ENCODE measurements around the gene ACTR5.
A peak's percentile ranks its signal among the peaks of the same experiment; 100 is the strongest.

The ACTR5 gene

DNA sequence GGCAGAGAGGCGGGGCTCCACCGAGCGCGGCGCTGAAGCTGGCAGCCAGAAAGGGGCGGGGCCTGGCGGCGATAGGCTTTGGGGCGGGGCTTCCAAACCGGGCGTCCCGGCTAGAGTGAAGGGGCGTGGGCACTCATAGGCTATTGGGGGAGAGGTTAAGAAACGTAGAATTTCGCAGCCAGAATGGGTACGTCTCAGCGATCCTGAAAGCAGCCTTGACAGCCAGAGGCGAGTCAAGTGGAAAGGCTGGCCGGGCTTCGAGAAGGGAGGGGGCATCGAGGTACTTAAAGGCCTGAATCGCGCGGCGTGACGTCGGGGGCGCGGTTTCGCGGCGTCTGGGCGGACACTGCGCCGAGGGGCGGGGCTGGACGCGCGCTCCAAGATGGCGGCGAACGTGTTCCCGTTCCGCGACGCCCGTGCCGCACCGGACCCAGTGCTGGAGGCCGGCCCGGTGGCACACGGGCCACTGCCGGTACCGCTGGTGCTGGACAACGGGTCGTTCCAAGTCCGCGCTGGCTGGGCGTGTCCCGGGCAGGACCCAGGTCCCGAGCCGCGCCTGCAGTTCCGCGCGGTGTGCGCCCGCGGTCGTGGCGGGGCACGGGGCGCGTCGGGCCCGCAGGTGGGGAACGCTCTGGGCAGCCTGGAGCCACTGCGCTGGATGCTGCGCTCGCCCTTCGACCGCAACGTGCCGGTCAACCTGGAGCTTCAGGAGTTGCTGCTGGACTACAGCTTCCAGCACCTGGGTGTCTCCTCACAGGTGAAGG is at the start of gene ACTR5:
ACTR5 (plus strand) TSS at position 364 of the 764 bp plus-strand sequence; CDS start at position 383, 19 bp downstream.
- peak; percentile 91 for DNase-seq (ENCODE audit: low read depth)
- peak within 1 kb of the TSS; percentile 84 for H3K4me3 ChIP-seq (ENCODE audit: low read depth, low read length)
- TF ChIP-seq MYC (IDR thresholded peaks at IDR 0.05; ENCODE audit: low read depth, low read length), result peak; percentile 51
- TF ChIP-seq, protein P1, sequence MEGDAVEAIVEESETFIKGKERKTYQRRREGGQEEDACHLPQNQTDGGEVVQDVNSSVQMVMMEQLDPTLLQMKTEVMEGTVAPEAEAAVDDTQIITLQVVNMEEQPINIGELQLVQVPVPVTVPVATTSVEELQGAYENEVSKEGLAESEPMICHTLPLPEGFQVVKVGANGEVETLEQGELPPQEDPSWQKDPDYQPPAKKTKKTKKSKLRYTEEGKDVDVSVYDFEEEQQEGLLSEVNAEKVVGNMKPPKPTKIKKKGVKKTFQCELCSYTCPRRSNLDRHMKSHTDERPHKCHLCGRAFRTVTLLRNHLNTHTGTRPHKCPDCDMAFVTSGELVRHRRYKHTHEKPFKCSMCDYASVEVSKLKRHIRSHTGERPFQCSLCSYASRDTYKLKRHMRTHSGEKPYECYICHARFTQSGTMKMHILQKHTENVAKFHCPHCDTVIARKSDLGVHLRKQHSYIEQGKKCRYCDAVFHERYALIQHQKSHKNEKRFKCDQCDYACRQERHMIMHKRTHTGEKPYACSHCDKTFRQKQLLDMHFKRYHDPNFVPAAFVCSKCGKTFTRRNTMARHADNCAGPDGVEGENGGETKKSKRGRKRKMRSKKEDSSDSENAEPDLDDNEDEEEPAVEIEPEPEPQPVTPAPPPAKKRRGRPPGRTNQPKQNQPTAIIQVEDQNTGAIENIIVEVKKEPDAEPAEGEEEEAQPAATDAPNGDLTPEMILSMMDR (IDR thresholded peaks at IDR 0.05; ENCODE audit: low read depth, low read length), result no peak
- TF ChIP-seq POLR2A (IDR thresholded peaks at IDR 0.05; ENCODE audit: extremely low read depth, insufficient read length), result peak; percentile 86
- TF ChIP-seq, protein P2, sequence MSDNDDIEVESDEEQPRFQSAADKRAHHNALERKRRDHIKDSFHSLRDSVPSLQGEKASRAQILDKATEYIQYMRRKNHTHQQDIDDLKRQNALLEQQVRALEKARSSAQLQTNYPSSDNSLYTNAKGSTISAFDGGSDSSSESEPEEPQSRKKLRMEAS (IDR thresholded peaks at IDR 0.05; ENCODE audit: low read depth, low read length), result peak; percentile 73; the same call in 1 of the 2 replicates

DNA sequence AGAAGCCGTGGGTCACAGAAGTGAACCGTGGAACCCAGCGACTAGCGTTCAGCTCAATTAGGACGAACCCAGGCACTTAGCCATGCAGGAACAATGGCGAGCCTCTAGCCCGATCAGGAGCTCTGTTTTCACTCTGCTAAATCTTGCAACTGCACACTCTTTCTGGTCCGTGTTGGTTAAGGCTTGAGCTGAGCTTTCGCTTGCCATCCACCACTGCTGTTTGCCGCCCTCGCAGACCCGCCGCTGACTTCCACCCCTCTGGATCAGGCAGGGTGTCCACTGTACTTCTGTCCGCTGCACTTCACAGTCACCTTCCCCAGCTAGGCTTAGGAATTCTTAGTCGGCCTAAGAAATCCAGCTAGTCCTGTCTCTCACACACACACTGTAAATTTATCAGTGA is 49.7 kb upstream of the ACTR5 start:
- DNase-seq (ENCODE audit: low read depth), result no peak
- TF ChIP-seq POLR2A (IDR thresholded peaks at IDR 0.05; ENCODE audit: extremely low read depth, insufficient read length) (no peak), MYC (IDR thresholded peaks at IDR 0.05; ENCODE audit: low read depth, low read length) (no peak)
- TF ChIP-seq, protein P1 (IDR thresholded peaks at IDR 0.05; ENCODE audit: low read depth, low read length), result no peak
- TF ChIP-seq, protein P2 (IDR thresholded peaks at IDR 0.05; ENCODE audit: low read depth, low read length), result no peak
- no peak overlapping the region for H3K4me3 ChIP-seq (ENCODE audit: low read depth, low read length)

DNA sequence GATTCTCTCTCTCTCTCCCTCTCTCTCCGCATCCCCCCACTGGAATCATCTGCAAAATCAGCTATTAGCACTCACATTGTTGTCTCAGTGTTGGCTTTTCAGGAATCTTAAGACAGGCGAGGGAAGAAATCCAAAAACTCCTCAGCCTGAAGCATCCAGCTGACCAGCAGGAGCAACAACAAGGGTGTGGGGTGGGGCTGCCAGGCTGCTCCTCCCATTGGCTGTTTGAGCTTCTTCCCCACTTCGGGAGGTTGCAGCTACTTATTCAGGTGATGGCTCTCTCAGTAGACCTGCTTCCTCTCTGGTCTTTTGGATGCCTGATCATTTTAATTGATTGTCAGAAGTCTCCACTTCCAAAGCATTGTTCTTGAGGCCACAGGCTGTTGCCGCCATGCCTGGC is 48.1 kb upstream of the ACTR5 start:
- DNase-seq (ENCODE audit: low read depth), result no peak
- TF ChIP-seq MYC (IDR thresholded peaks at IDR 0.05; ENCODE audit: low read depth, low read length), result no peak
- TF ChIP-seq, protein P1 (IDR thresholded peaks at IDR 0.05; ENCODE audit: low read depth, low read length), result no peak
- TF ChIP-seq, protein P2 (IDR thresholded peaks at IDR 0.05; ENCODE audit: low read depth, low read length), result no peak
- TF ChIP-seq POLR2A (IDR thresholded peaks at IDR 0.05; ENCODE audit: extremely low read depth, insufficient read length), result no peak

DNA sequence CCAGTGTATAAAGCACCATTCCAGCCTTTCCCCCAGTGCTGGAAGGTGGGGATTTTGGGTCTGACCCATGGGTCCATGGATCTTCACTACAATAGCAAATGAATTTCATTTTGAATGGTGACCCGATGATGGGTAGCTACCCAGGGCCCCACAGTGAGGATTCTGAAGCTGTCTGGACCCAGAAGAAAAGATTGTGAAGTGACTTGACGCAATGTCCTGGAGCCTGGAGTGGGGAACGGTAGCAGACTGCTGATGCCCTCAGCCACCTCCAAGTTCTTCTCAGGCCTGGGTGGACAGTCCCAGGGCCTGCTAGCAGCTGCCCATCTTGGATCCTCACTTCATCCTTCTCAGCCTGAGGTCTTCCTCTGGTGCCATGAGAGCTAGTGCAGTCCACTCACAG is 47.3 kb upstream of the ACTR5 start:
- TF ChIP-seq, protein P2 (IDR thresholded peaks at IDR 0.05; ENCODE audit: low read depth, low read length), result no peak
- TF ChIP-seq MYC (IDR thresholded peaks at IDR 0.05; ENCODE audit: low read depth, low read length) (no peak), POLR2A (IDR thresholded peaks at IDR 0.05; ENCODE audit: extremely low read depth, insufficient read length) (no peak)
- TF ChIP-seq, protein P1 (IDR thresholded peaks at IDR 0.05; ENCODE audit: low read depth, low read length), result no peak
- H3K4me3 ChIP-seq (ENCODE audit: low read depth, low read length), result no peak overlapping the region
- DNase-seq (ENCODE audit: low read depth), result no peak

More for the DNA sequence above, 48.1 kb upstream of the ACTR5 start:
- no peak overlapping the region for H3K4me3 ChIP-seq (ENCODE audit: low read depth, low read length)

DNA sequence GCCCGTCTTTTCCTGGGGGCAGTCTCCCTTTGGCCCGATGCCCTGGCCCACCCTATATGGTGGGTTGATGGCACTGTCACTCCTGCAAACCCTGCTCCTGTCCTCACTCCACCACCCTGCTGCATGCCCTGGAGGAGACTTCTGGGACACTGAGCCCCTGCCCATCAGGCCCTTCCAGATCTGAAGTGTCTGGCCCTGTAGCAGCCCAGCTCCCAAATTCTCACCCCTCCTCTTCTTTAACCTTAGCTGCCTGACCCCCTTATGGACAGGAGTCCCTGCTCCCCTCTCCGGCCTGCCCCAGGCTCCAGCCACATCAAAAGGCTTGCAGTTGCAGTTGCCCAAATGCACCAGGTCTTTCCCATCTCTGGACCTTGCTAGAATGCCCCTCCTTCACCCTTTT is 44.7 kb upstream of the ACTR5 start:
- H3K4me3 ChIP-seq (ENCODE audit: low read depth, low read length), result no peak overlapping the region
- DNase-seq (ENCODE audit: low read depth), result no peak
- TF ChIP-seq MYC (IDR thresholded peaks at IDR 0.05; ENCODE audit: low read depth, low read length) (no peak), POLR2A (IDR thresholded peaks at IDR 0.05; ENCODE audit: extremely low read depth, insufficient read length) (no peak)
- TF ChIP-seq, protein P2 (IDR thresholded peaks at IDR 0.05; ENCODE audit: low read depth, low read length), result no peak
- TF ChIP-seq, protein P1 (IDR thresholded peaks at IDR 0.05; ENCODE audit: low read depth, low read length), result no peak

Measured in NB4 (cell line).